A673 (cell line): ENCODE measurements around the gene RPS19. TPM values are rescaled to one million over a fixed set of nuclear protein-coding genes. Genes with fewer than 3 reads are reported as not detected.

ENCODE experiments used
- BruUV-seq: library from RNA; stranded (reverse); fragments of 400-500 nt; replicated peaks from 2 replicates; lab custom pipeline; 2021; lab: Mats Ljungman, UMichigan
- CTCF ChIA-PET: fragments of 300-600 bp; sonication (Branson Sonifier 250); formaldehyde crosslinking; loops from one replicate; lab custom pipeline; 2022; ENCODE audit warnings: antibody characterized with exemption; lab: Charles Lee
- POLR2A ChIA-PET: fragments of 300-600 bp; sonication (Branson Sonifier 250); formaldehyde crosslinking; loops from one replicate; lab custom pipeline; 2022; ENCODE audit warnings: antibody characterized with exemption; ENCODE audit not compliant: low non-redundant PET; lab: Charles Lee
- DNase-seq: peaks from one replicate; pipeline ENCODE4 v3.0.0-alpha.2; 2015; ENCODE audit warnings: low spot score
- H3K27ac ChIP-seq: fragments of 200-600 bp; sonication (generic); 2 replicates; pipeline ENCODE4 v1.5.1; 2016; ENCODE audit warnings: mixed run types, low read depth, mild to moderate bottlenecking, mixed read lengths, antibody characterized with exemption, low read length; ENCODE audit not compliant: poor library complexity, severe bottlenecking
- H3K27me3 ChIP-seq: fragments of 200-600 bp; sonication (generic); replicated peaks from 2 replicates; pipeline ENCODE4 v1.6.1; 2017; ENCODE audit warnings: mixed run types, low read depth, mild to moderate bottlenecking, mixed read lengths, antibody characterized with exemption, low read length; ENCODE audit not compliant: insufficient read depth, poor library complexity
- H3K36me3 ChIP-seq: fragments of 200-600 bp; sonication (generic); 2 replicates; pipeline ENCODE4 v1.6.1; 2016; ENCODE audit warnings: mixed run types, mild to moderate bottlenecking, mixed read lengths, antibody characterized with exemption, low read length; ENCODE audit not compliant: insufficient read depth, poor library complexity, severe bottlenecking
- H3K4me1 ChIP-seq: fragments of 200-600 bp; sonication (generic); 2 replicates; pipeline ENCODE4 v1.6.1; 2017; ENCODE audit warnings: mixed run types, mild to moderate bottlenecking, mixed read lengths, antibody characterized with exemption, low read length; ENCODE audit not compliant: insufficient read depth, poor library complexity, severe bottlenecking
- H3K4me3 ChIP-seq: fragments of 200-600 bp; sonication (generic); 2 replicates; pipeline ENCODE4 v1.5.1; 2016; ENCODE audit warnings: low read depth, mixed run types, mild to moderate bottlenecking, mixed read lengths, low read length; ENCODE audit not compliant: poor library complexity, severe bottlenecking
- H3K9me3 ChIP-seq: fragments of 200-600 bp; sonication (generic); 2 replicates; pipeline ENCODE4 v1.6.1; 2016; ENCODE audit warnings: mixed run types, low read depth, mild to moderate bottlenecking, mixed read lengths, antibody characterized with exemption, low read length; ENCODE audit not compliant: poor library complexity, severe bottlenecking
- CTCF ChIP-seq: fragments of 300-800, 200-600 bp; sonication (generic); conservative IDR thresholded peaks from 2 replicates; pipeline ENCODE4 v1.5.1; 2017; ENCODE audit warnings: low read depth, mild to moderate bottlenecking, antibody characterized with exemption, low read length, moderate library complexity, mixed read lengths
- EZH2 ChIP-seq: fragments of 200-600 bp; sonication (generic); IDR thresholded peaks from 2 replicates; pipeline ENCODE4 v1.6.1; 2017; ENCODE audit warnings: borderline replicate concordance, low read depth, mild to moderate bottlenecking, mixed read lengths, antibody characterized with exemption, low read length; ENCODE audit not compliant: poor library complexity, severe bottlenecking
- intact Hi-C: fragments of 100-400 bp; cut with micrococcal nuclease; formaldehyde crosslinking; loops from one replicate; pipeline ENCODE4 v1.10.0; 2022; ENCODE audit not compliant: unreplicated experiment
- total RNA-seq: library from RNA; stranded (reverse); gene quantifications from 2 replicates; pipeline ENCODE4 v1.2.3, GENCODE V29; 2021

The RPS19 gene
- total RNA-seq, 1 experiment from 2014 or later = 2,559 TPM

- no TSS peak for BruUV-seq
- no peak for TF ChIP-seq CTCF
- no peak for TF ChIP-seq EZH2
- no peak overlapping the region for H3K4me3 ChIP-seq
- no peaks in the 10 kb centered on the region for H3K4me1 ChIP-seq
- ChIA-PET CTCF (interaction anchor here (0.7 kb wide), 1 partner anchor 14 kb away, joined by 3 read pairs; no protein-coding TSS in a partner anchor), POLR2A (no interaction called here)
- H3K27me3 ChIP-seq = peaks cover 22% of the 10 kb centered on the region
- no peak overlapping the region for H3K27ac ChIP-seq
- H3K36me3 ChIP-seq = peaks cover 27% of the 10 kb centered on the region
- no peaks in the 10 kb centered on the region for H3K9me3 ChIP-seq
- intact Hi-C loops = no loop called here
- DNase-seq = no peak
These were observed 48.8 kb downstream of the RPS19 start for GRCh38 chr19:41908724-41909464.

- ChIA-PET CTCF (no interaction called here), POLR2A (no interaction called here)
These were observed 49.7 kb downstream of the RPS19 start for GRCh38 chr19:41909706-41910105.

GRCh38 chr19:41910240-41910991 is 50.4 kb downstream of the RPS19 start:
- BruUV-seq = TSS peak; percentile 20
- CTCF ChIA-PET = no interaction called here
- H3K4me3 ChIP-seq = no peak overlapping the region
- H3K9me3 ChIP-seq = no peaks in the 10 kb centered on the region
- POLR2A ChIA-PET = no interaction called here
- intact Hi-C loops = no loop called here
- H3K27ac ChIP-seq = no peak overlapping the region
- peaks cover 33% of the 10 kb centered on the region for H3K27me3 ChIP-seq
- H3K4me1 ChIP-seq = no peaks in the 10 kb centered on the region
- TF ChIP-seq EZH2 (no peak), CTCF (no peak)
- no peak for DNase-seq
- peaks cover 13% of the 10 kb centered on the region for H3K36me3 ChIP-seq

More at GRCh38 chr19:41909706-41910105, 49.7 kb downstream of the RPS19 start:
- BruUV-seq = no TSS peak
- H3K9me3 ChIP-seq = no peaks in the 10 kb centered on the region
- H3K36me3 ChIP-seq = peaks cover 20% of the 10 kb centered on the region
- H3K27me3 ChIP-seq = peaks cover 28% of the 10 kb centered on the region
- H3K4me3 ChIP-seq = no peak overlapping the region
- H3K4me1 ChIP-seq = no peaks in the 10 kb centered on the region
- DNase-seq = no peak
- H3K27ac ChIP-seq = no peak overlapping the region
- TF ChIP-seq CTCF (no peak), EZH2 (no peak)
- intact Hi-C loops = no loop called here
